Mucosa of gallbladder (tissue), 1 donor: Measurements from ENCODE around the gene DUSP7. TPM values are rescaled to one million over a fixed set of nuclear protein-coding genes. Genes with fewer than 3 reads are reported as not detected.
A peak's percentile ranks its signal among the peaks of the same experiment; 100 is the strongest.
"Not testable (repeated sequence)": the region's sequence is repeated elsewhere in the genome, so short reads cannot be mapped to it uniquely, and the experiment has no call there.

ENCODE experiments used
- DNase-seq: peaks from one replicate; pipeline ENCODE4 v3.0.0-alpha.2; 2020; ENCODE audit warnings: low spot score
- total RNA-seq: library from RNA; stranded (reverse); gene quantifications from one replicate; pipeline ENCODE4 v1.2.1, GENCODE V29; 2021
- donor health status: DM: no; HTN: no; CAD: no.

The DUSP7 gene
- total RNA-seq, 1 donor from 2014 or later = 20.4 TPM

GRCh38 chr3:52049503-52049902, 6.9 kb downstream of the DUSP7 start:
- no peak for DNase-seq

DNA sequence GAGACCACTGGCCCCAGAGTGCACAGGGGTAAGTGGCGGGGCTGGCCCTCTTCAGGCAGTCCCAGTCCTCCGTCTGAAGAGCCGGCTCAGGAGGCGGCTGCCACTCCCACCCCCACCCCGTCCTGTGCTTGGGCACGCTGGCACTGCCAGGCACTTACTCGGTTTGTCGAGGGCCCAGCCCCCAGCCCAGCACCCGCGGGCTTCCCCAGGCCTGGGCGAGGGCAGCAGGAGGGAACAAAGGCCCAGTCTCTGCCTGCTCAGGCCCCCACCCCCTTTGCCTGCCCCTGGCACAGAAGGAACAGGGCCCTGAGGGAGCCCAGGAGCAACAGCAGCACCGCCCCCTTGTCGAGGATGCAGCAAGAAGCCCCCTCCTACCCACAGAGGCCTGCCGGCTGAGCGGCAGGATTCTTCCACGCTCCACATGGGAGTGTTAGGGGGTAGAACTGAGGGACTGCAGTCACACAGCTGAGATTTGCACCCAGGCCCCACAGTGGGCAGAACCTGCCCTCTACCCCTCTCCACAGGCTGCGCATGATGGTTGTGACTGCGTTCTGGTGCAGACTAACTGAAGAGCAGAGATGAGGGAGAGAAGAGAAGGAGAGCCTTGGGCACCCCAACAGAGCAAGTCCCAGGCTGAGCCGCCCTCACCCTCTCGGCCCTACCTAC, 8.9 kb downstream of the DUSP7 start:
- DNase-seq = peak; percentile 69

- DNase-seq = no peak
Measured at GRCh38 chr3:52046902-52047239, 9.5 kb downstream of the DUSP7 start.

- no peak for DNase-seq
Measured at GRCh38 chr3:52046186-52046901, 10.0 kb downstream of the DUSP7 start.

DNA sequence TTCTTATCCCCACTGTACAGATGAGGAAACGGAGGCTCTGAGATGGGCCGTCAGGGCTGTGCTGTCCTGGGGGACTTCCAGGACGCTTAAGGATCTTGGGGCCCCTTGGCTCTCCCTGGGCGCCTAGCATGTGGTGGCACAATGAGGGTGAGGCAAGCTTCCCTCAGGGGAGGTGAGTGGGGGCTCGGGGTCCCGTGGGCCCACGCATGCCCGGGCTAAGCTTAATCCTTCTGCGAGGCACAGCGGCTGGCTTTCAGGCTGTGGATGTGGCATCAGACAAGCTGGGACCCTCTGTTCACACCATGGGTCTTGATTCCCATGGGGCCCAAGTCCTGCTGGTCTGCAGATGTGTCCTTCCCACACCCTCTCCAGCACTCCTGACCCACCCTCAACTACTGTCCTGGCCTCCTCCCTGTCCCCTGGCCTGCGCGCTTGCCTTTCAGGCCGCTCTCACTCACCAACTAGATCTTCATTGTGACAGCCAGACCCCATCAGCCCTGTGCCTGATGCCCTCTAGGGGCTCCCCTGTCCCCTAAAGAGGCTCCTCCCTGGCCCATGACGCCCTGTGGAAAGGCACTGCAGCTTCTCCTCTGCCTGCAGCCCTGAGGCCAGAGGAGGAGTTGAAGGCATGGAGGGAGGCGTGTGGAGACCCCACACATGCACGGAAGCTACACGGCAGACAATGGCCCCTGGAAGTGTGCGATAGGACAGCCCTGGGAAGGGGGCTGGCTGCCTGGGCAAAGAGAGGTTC, 11.3 kb downstream of the DUSP7 start:
- no peak for DNase-seq

GRCh38 chr3:52043750-52044149, 12.6 kb downstream of the DUSP7 start:
- no peak for DNase-seq

DNA sequence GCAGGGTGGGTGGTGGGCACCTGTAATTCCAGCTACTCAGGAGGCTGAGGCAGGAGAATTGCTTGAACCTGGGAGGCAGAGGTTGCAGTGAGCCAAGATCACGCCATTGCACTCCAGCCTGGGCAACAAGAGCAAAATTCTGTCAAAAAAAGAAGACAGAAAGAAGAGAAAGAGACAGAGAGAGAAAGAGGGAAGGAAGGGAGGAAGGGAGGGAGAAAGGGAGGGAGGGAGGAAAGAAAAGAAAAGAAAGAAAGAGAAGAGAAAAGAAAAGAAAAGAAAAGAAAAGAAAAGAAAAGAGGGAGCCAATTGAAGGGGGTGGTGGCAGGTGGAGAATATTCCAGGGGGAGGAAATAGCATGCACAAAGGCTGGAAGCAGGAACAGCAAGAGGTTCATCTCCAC, 13.3 kb downstream of the DUSP7 start:
- not testable (repeated sequence) for DNase-seq

GRCh38 chr3:52041118-52041731, 15.1 kb downstream of the DUSP7 start:
- no peak for DNase-seq

- DNase-seq = no peak
Measured at GRCh38 chr3:52040600-52040999, 15.8 kb downstream of the DUSP7 start.

GRCh38 chr3:52039846-52040245, 16.5 kb downstream of the DUSP7 start:
- DNase-seq = peak; percentile 78

DNA sequence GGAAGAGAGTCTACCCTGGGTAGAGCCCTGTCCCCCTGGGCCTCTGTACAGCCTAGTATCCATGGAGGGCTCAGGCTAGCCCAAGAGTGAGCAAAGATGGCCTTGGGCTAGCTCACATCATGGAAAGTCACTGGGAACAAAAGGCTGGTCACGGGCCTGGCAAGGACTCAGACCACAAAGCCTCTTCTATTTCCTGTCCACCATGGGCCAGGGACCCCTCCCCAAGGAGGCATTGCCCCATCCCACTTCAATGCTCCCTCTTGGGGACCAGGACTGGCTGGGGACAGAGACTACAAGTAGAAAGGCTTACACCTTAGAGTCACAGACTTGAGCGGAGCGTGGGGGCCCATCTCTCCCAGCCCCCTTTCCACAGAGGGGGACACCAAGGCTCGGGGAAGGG, 16.9 kb downstream of the DUSP7 start:
- no peak for DNase-seq

DNA sequence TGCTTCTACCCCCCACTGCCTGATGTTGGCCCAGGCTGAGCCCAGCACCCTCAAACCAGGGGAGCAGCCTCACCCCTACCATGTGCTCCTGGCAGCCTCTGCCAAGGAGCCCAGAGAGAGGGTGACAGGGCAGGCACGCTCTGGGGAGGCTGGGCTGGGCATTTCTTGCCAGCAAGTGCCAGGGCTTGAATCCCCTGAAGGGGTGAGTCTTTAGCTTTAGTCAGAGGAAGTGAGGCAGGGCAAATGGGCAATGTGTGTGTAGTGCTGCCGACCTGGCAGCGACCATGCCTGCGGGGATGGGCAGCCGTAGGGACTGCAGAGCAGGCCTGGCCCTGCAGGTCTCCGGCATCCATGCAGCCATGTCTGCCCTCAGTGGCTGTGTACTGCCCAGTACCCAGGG, 18.1 kb downstream of the DUSP7 start:
- DNase-seq = no peak

DNA sequence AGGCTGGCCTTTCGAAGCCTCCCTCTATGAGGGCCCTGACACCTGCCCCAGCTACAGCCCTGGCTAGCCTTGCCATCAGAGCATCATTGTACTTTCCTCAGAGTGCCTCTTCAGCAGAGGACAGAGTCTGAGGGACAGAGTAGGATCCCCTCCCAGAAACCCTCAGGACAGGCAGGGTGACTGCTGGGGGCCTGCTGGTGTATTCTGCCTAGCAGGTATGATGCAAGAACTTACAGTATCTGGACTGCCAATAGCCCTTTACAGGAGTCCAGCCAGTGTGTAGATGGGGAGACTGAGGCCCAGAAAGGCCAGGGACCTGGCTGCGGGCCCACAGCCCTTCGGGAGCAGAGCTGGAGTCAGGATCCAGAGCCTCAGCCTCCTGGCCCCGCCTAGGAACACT, 19.1 kb downstream of the DUSP7 start:
- no peak for DNase-seq

GRCh38 chr3:52036829-52037228, 19.5 kb downstream of the DUSP7 start:
- no peak for DNase-seq

- DNase-seq = no peak
Measured at GRCh38 chr3:52036222-52036694, 20.1 kb downstream of the DUSP7 start.

GRCh38 chr3:52034651-52035050, 21.7 kb downstream of the DUSP7 start:
- no peak for DNase-seq

- DNase-seq = no peak
Measured at GRCh38 chr3:52034212-52034611, 22.2 kb downstream of the DUSP7 start.

- DNase-seq = not testable (repeated sequence)
Measured at GRCh38 chr3:52033748-52034147, 22.6 kb downstream of the DUSP7 start.

DNA sequence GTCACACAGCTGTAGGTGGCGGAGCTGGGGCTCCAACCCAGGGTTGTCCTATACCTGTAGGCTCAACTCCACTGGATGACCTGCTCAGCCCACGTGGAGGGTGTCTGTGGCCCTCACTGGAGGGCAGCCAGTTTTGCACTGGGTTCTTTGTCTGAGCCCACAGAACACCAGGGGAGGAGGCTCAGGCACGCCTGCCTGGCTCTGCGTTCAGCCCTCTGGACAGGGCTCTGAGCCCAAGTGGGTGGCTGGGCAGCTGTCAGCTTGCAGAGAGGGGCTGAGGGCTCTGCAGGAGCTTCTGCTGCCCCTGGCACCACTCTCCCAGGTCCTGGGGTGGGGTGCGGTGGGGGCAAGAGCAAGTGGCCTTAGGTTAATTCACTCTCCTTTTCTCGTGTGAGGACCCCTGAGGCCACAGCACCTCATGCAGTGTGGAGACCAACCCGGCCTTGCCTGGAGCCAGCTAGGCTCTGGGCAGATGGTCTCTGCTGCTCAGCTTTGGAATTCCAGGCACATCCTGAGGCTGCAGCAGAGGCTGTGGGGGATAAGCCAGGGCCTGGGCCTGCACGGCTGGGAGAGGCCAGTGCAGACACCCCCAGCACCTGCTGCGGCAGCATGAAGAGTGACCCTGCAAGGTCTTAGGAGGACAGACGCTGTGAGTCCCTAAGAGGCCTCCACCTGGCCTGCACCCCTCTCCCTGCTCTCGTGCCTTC, 23.5 kb downstream of the DUSP7 start:
- no peak for DNase-seq

GRCh38 chr3:52031896-52032295, 24.5 kb downstream of the DUSP7 start:
- DNase-seq = no peak

- no peak for DNase-seq
Measured at GRCh38 chr3:52030714-52031310, 25.6 kb downstream of the DUSP7 start.
